Upper lobe of left lung (tissue), 6 donors: ENCODE results near the gene FAF2. TPM values are rescaled to one million over a fixed set of nuclear protein-coding genes. Genes with fewer than 3 reads are reported as not detected.
A peak's percentile ranks its signal among the peaks of the same experiment; 100 is the strongest.

Source experiments
- ATAC-seq, 2 donors: fragments of 200-7000 bp; cut with Tn5 transposase; one replicate each; pipeline ENCODE4 v1.9.1; 2022; ENCODE audit warnings: mild to moderate bottlenecking in 2 of 2, moderate library complexity in 2 of 2; ENCODE audit not compliant: low FRiP score in 2 of 2
- DNase-seq, 2 donors: peaks; one replicate each; pipeline ENCODE4 v3.0.0-alpha.2; 2019 to 2020
- H3K27ac ChIP-seq, 4 donors: fragments of 200-600 bp; sonication (generic); one replicate each; pipeline ENCODE4 v1.5.1; 2016 to 2019
- H3K27me3 ChIP-seq, 4 donors: fragments of 200-600 bp; sonication (generic); one replicate each; pipeline ENCODE4 v1.5.1; 2017 to 2019
- H3K36me3 ChIP-seq, 4 donors: fragments of 200-600 bp; sonication (generic); one replicate each; pipeline ENCODE4 v1.5.1; 2016 to 2019
- H3K4me1 ChIP-seq, 4 donors: fragments of 200-600 bp; sonication (generic); one replicate each; pipeline ENCODE4 v1.5.1; 2018 to 2019
- H3K4me3 ChIP-seq, 4 donors: fragments of 200-600 bp; sonication (generic); one replicate each; pipeline ENCODE4 v1.5.1; 2017 to 2019; ENCODE audit warnings: mild to moderate bottlenecking in 2 of 4, moderate library complexity in 1 of 4
- H3K9me3 ChIP-seq, 4 donors: fragments of 200-600 bp; sonication (generic); one replicate each; pipeline ENCODE4 v1.5.1; 2018 to 2019
- CTCF ChIP-seq, 6 experiments: fragments of 450-650 bp in 4 of 6; fragments of 200-600 bp in 2 of 6; sonication (generic) in 2 of 6; IDR thresholded peaks; one replicate each; pipeline ENCODE4 v1.5.1; 2016 to 2019; ENCODE audit warnings: antibody characterized with exemption in 6 of 6
- EP300 ChIP-seq, 4 donors: sonication (generic); formaldehyde crosslinking; IDR thresholded peaks; one replicate each; pipeline ENCODE4 v1.5.1; 2017; ENCODE audit warnings: antibody characterized with exemption in 4 of 4, control low read depth in 2 of 4
- POLR2A ChIP-seq, 4 donors: fragments of 450-650 bp; IDR thresholded peaks; one replicate each; pipeline ENCODE4 v1.5.1; 2016 to 2017; ENCODE audit warnings: antibody characterized with exemption in 4 of 4, mild to moderate bottlenecking in 2 of 4
- POLR2AphosphoS5 ChIP-seq, 2 donors: sonication (generic); formaldehyde crosslinking; IDR thresholded peaks; one replicate each; pipeline ENCODE4 v1.5.1; 2017; ENCODE audit warnings: antibody characterized with exemption in 2 of 2
- WGBS, 2 donors: methylation state at CpG; one replicate each; pipeline ENCODE4 v1.1.5; 2017 to 2018; 5-methylcytosine and 5-hydroxymethylcytosine counted together
- total RNA-seq, 6 donors: library from RNA; depleted of rRNA in 4 of 6; stranded (reverse); fragments of >200 nt in 4 of 6; gene quantifications; one replicate each; pipeline versions ENCODE4 v1.1.0 to v1.2.1, GENCODE V29; 2016 to 2021
- donor health status: DM: no; HTN: no; CAD: no; lungs with moderate emphysema.
- donor health status: DM: no; HTN: yes; CAD: no; lungs with severe emphysema.

Gene FAF2
- total RNA-seq, 6 donors from 2014 or later: 11.5 to 33.0 (median 30.0) TPM

GRCh38 chr5:176463113-176463764 lies 15.1 kb downstream of the FAF2 start:
- DNase-seq (no peak), ATAC-seq (no peak)
- Histone ChIP-seq H3K27ac (no peak overlapping the region), H3K4me3 (no peak overlapping the region), H3K36me3 (peaks cover 0 to 12% (median 2%) of the 10 kb centered on the region in 4 donors), H3K9me3 (no peaks in the 10 kb centered on the region), H3K27me3 (no peaks in the 10 kb centered on the region), H3K4me1 (peaks cover 8 to 31% (median 24%) of the 10 kb centered on the region in 4 donors)
- 96 to 97% methylated on average over 7 of the region's 7 CpGs for WGBS, 2 donors
- TF ChIP-seq CTCF (IDR thresholded peaks at IDR 0.05) (no peak), POLR2AphosphoS5 (IDR thresholded peaks at IDR 0.05) (no peak), EP300 (IDR thresholded peaks at IDR 0.05) (no peak), POLR2A (IDR thresholded peaks at IDR 0.05) (no peak)

- no peak for DNase-seq
- no peaks in the 10 kb centered on the region for H3K27me3 ChIP-seq
- ATAC-seq: peak; percentile 44 to 62
- WGBS, 2 donors: 17 to 37% methylated on average over 6 of the region's 6 CpGs
- peak overlapping the region in 1 of 4 donors; percentile 5 for H3K27ac ChIP-seq
- TF ChIP-seq EP300 (IDR thresholded peaks at IDR 0.05) (no peak), CTCF (IDR thresholded peaks at IDR 0.05) (no peak), POLR2AphosphoS5 (IDR thresholded peaks at IDR 0.05) (no peak), POLR2A (IDR thresholded peaks at IDR 0.05) (no peak)
- H3K9me3 ChIP-seq: no peaks in the 10 kb centered on the region
- H3K36me3 ChIP-seq: peaks cover 0 to 16% (median 2%) of the 10 kb centered on the region in 4 donors
- peaks cover 8 to 22% (median 20%) of the 10 kb centered on the region in 4 donors for H3K4me1 ChIP-seq
- no peak overlapping the region for H3K4me3 ChIP-seq
Measured at GRCh38 chr5:176466245-176466871, 18.2 kb downstream of the FAF2 start.

- ATAC-seq (no peak), DNase-seq (no peak)
- Histone ChIP-seq H3K36me3 (peaks cover 0 to 19% (median 2%) of the 10 kb centered on the region in 4 donors), H3K27me3 (no peaks in the 10 kb centered on the region), H3K9me3 (no peaks in the 10 kb centered on the region), H3K4me3 (no peak overlapping the region), H3K27ac (no peak overlapping the region), H3K4me1 (peaks cover 8 to 22% (median 21%) of the 10 kb centered on the region in 4 donors)
- 80 to 85% methylated on average over 1 of the region's 1 CpG for WGBS, 2 donors
- TF ChIP-seq POLR2A (IDR thresholded peaks at IDR 0.05) (no peak), CTCF (IDR thresholded peaks at IDR 0.05) (no peak), EP300 (IDR thresholded peaks at IDR 0.05) (no peak), POLR2AphosphoS5 (IDR thresholded peaks at IDR 0.05) (no peak)
Measured at GRCh38 chr5:176469296-176469695, 21.1 kb downstream of the FAF2 start.

- no peak for TF ChIP-seq POLR2A (IDR thresholded peaks at IDR 0.05)
- no peak for TF ChIP-seq EP300 (IDR thresholded peaks at IDR 0.05)
- no peak for TF ChIP-seq CTCF (IDR thresholded peaks at IDR 0.05)
- no peak for TF ChIP-seq POLR2AphosphoS5 (IDR thresholded peaks at IDR 0.05)
- no peak overlapping the region for H3K27ac ChIP-seq
- H3K4me3 ChIP-seq: no peak overlapping the region
- H3K9me3 ChIP-seq: no peaks in the 10 kb centered on the region
- peaks cover 8 to 21% (median 17%) of the 10 kb centered on the region in 4 donors for H3K4me1 ChIP-seq
- no peak for DNase-seq
- ATAC-seq: no peak
- H3K27me3 ChIP-seq: no peaks in the 10 kb centered on the region
- 91% methylated on average over 4 of the region's 4 CpGs for WGBS, 2 donors
- H3K36me3 ChIP-seq: peaks cover 0 to 9% (median 4%) of the 10 kb centered on the region in 4 donors
Measured at GRCh38 chr5:176470539-176470938, 22.4 kb downstream of the FAF2 start.
